ENCODE results near the gene DRGX.

GRCh38 chr10:49355221-49355620 is 40.7 kb downstream of the DRGX start:
- TF ChIP-seq CTCF (IDR thresholded peaks at IDR 0.05) = no peak
- no peak for TF ChIP-seq EP300 (IDR thresholded peaks at IDR 0.05)
- no peak for TF ChIP-seq POLR2A (IDR thresholded peaks at IDR 0.05)

All from tibial nerve (tissue), 4 donors.